ENCODE data around the gene LMO7. TPM values are rescaled to one million over a fixed set of nuclear protein-coding genes. Genes with fewer than 3 reads are reported as not detected.

Gene LMO7
- total and polyA plus RNA-seq, 8 donors: 17.1 to 214 (median 72.4) TPM

DNA sequence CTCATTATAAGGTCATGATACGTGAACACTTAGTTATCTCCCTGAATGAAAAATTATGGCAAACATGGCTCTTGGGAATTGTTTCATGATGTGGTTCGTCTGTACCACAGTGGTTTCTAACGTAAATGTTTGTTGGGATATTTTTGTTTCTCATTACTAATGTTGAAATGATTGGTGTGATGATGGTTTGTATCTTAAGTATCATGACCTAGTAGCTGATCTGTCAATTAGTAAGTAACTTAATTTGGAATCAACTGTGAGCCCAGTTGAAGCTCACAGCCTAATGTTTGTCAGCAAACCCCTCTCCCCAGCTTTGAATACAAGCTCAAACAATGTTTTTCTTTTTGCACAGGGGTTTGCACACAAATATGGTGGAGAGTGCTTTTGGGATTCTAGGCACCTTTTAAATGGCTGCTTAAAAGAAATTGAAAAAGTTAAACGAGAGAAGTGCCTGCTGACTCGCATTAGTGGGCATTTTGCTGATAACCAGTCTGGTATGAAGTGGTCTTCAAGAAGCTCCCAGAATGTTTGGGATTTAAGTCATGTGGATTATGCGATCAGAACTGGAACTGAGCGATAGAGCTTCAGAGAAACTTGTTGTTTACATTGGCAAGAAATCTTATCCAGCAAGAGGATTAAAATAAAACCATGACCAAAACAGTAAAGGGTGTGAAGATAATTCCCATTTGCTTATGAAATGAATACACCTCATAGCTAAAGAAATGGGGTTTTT is 68.2 kb downstream of the LMO7 start:
- 45 to 60% (median 52%) methylated on average over 7 of the region's 7 CpGs for WGBS, 5 donors
- TF ChIP-seq EP300 (IDR thresholded peaks at IDR 0.05): no peak
- no peak for TF ChIP-seq POLR2A (IDR thresholded peaks at IDR 0.05)
- TF ChIP-seq, protein P1, sequence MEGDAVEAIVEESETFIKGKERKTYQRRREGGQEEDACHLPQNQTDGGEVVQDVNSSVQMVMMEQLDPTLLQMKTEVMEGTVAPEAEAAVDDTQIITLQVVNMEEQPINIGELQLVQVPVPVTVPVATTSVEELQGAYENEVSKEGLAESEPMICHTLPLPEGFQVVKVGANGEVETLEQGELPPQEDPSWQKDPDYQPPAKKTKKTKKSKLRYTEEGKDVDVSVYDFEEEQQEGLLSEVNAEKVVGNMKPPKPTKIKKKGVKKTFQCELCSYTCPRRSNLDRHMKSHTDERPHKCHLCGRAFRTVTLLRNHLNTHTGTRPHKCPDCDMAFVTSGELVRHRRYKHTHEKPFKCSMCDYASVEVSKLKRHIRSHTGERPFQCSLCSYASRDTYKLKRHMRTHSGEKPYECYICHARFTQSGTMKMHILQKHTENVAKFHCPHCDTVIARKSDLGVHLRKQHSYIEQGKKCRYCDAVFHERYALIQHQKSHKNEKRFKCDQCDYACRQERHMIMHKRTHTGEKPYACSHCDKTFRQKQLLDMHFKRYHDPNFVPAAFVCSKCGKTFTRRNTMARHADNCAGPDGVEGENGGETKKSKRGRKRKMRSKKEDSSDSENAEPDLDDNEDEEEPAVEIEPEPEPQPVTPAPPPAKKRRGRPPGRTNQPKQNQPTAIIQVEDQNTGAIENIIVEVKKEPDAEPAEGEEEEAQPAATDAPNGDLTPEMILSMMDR (IDR thresholded peaks at IDR 0.05): no peak

DNA sequence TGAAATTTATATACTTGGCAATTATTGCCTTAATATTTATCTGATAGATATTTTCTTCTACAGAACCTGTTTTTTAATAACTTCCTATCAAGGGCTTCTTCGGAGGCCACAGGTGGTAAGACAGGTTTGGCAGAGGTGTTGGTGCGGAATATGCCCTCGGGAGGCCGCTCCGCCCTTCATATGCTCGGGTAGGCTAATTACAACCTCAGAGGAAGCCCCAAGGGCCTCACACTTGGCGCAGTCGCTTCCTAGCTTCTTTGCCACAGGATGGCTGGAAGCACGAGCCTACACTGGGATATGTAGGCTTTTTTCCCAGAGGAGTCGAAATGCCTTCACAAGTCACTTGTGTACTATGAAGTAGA is 68.8 kb downstream of the LMO7 start:
- Histone ChIP-seq H3K27ac (peak overlapping the region; percentile 52 to 92 (median 81)), H3K4me3 (no peak overlapping the region), H3K4me1 (peaks cover 0 to 16% (median 0%) of the 10 kb centered on the region in 4 donors), H3K36me3 (no peaks in the 10 kb centered on the region), H3K27me3 (no peaks in the 10 kb centered on the region), H3K9me3 (no peaks in the 10 kb centered on the region)
- TF ChIP-seq POLR2A (IDR thresholded peaks at IDR 0.05) (no peak), EP300 (IDR thresholded peaks at IDR 0.05) (no peak), POLR2AphosphoS5 (IDR thresholded peaks at IDR 0.05) (no peak)
- TF ChIP-seq, protein P1 (IDR thresholded peaks at IDR 0.05): no peak
- peak; percentile 77 to 89 for DNase-seq
- WGBS, 5 donors: 30 to 61% (median 33%) methylated on average over 10 of the region's 10 CpGs
- intact Hi-C loops (cut with DNase I; ENCODE audit: low total_unique reads): no loop called here

More for the DNA sequence above, 68.2 kb downstream of the LMO7 start:
- intact Hi-C loops (cut with DNase I; ENCODE audit: low total_unique reads): no loop called here
- Histone ChIP-seq H3K4me3 (no peak overlapping the region), H3K36me3 (no peaks in the 10 kb centered on the region), H3K27me3 (no peaks in the 10 kb centered on the region), H3K4me1 (peaks cover 0 to 16% (median 0%) of the 10 kb centered on the region in 4 donors), H3K9me3 (no peaks in the 10 kb centered on the region), H3K27ac (peak overlapping the region in 4 of 5 donors; percentile 52 to 81 (median 73))
- peak in 1 of 2 donors; percentile 39 for DNase-seq

DNA sequence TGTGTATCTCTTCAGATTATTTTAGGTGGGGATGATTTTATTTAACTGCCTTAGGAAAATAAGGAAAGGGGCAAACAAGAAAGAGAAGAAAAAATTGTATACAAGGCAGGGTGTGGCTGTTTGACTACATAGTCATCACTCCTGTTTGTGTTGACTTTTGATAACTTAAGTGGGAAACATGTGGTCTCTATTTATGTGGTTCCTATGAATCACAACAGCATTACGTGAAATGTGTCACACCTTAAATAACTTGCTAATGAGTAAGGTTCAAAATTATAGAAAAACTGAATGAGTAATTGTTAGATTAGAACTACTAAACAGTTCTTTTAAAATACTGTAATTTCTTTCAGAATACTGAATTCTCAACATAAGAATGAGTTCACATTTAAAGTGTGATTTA is 69.3 kb downstream of the LMO7 start:
- peaks cover 0 to 16% (median 0%) of the 10 kb centered on the region in 4 donors for H3K4me1 ChIP-seq
- WGBS, 5 donors: 16 to 33% (median 25%) methylated on average over 1 of the region's 1 CpG
- no peak overlapping the region for H3K4me3 ChIP-seq
- no peak for TF ChIP-seq EP300 (IDR thresholded peaks at IDR 0.05)
- TF ChIP-seq POLR2AphosphoS5 (IDR thresholded peaks at IDR 0.05): no peak
- TF ChIP-seq, protein P1 (IDR thresholded peaks at IDR 0.05): no peak
- no peak for TF ChIP-seq POLR2A (IDR thresholded peaks at IDR 0.05)
- no peaks in the 10 kb centered on the region for H3K9me3 ChIP-seq
- H3K27me3 ChIP-seq: no peaks in the 10 kb centered on the region
- H3K27ac ChIP-seq: peak overlapping the region in 4 of 5 donors; percentile 52 to 81 (median 73)
- peak in 1 of 2 donors; percentile 81 for DNase-seq
- intact Hi-C loops (cut with DNase I; ENCODE audit: low total_unique reads): no loop called here
- H3K36me3 ChIP-seq: no peaks in the 10 kb centered on the region

DNA sequence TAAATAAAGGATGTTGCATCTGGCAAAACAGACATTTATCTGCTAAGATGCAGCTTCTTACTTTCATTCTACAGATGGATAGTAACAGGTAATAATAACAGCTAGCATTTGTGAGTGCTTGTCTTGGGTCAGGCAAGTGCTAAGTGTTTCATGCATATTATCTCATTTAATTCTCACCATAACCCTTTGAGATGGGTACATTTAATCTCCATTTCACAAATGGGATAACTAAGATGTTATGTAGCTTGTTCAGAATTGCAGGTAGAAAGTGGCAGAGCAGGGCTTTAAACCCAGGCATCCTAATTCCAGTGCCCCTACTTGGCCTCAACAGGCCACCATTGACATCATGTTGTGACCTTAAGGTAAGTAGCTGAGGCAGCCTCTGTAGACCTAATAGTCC is 69.8 kb downstream of the LMO7 start:
- Histone ChIP-seq H3K9me3 (no peaks in the 10 kb centered on the region), H3K36me3 (no peaks in the 10 kb centered on the region), H3K4me1 (peaks cover 0 to 16% (median 0%) of the 10 kb centered on the region in 4 donors), H3K4me3 (no peak overlapping the region), H3K27ac (peak overlapping the region in 4 of 5 donors; percentile 3 to 81 (median 36)), H3K27me3 (no peaks in the 10 kb centered on the region)
- TF ChIP-seq POLR2A (IDR thresholded peaks at IDR 0.05) (no peak), EP300 (IDR thresholded peaks at IDR 0.05) (no peak), POLR2AphosphoS5 (IDR thresholded peaks at IDR 0.05) (no peak)
- TF ChIP-seq, protein P1 (IDR thresholded peaks at IDR 0.05): no peak
- intact Hi-C loops (cut with DNase I; ENCODE audit: low total_unique reads): no loop called here
- no peak for DNase-seq

Data from stomach (tissue), 9 donors.